WTC11 (cell line): ENCODE data around the gene HOXA13. TPM values are rescaled to one million over a fixed set of nuclear protein-coding genes. Genes with fewer than 3 reads are reported as not detected.

Source experiments
- ATAC-seq: fragments of 200-7000 bp; cut with Tn5 transposase; 2 replicates; pipeline ENCODE4 v1.10.0; 2021; ENCODE audit warnings: mild to moderate bottlenecking, moderate library complexity
- CTCF ChIA-PET: fragments of 300-600 bp; sonication (Branson Sonifier 250); formaldehyde crosslinking; loops from one replicate; lab custom pipeline; 2021; ENCODE audit warnings: antibody characterized with exemption; lab: Charles Lee
- POLR2A ChIA-PET: fragments of 350-600 bp; sonication (Branson Sonifier 250); formaldehyde crosslinking; loops from one replicate; lab custom pipeline; 2021; ENCODE audit warnings: antibody characterized with exemption; lab: Charles Lee
- DNase-seq: peaks from one replicate; pipeline ENCODE4 v3.0.0; 2021; ENCODE audit warnings: low spot score
- H3K27ac Mint-ChIP-seq: 2 replicates; pipeline ENCODE4 v1.8.0; 2021; ENCODE audit warnings: mixed read lengths
- H3K27me3 Mint-ChIP-seq: 2 replicates; pipeline ENCODE4 v1.8.0; 2021; ENCODE audit warnings: low read depth, mild to moderate bottlenecking, moderate library complexity, mixed read lengths
- H3K36me3 Mint-ChIP-seq: 2 replicates; pipeline ENCODE4 v1.8.0; 2021; ENCODE audit warnings: mixed read lengths
- H3K4me1 Mint-ChIP-seq: 2 replicates; pipeline ENCODE4 v1.8.0; 2022; ENCODE audit warnings: mixed read lengths
- H3K4me3 Mint-ChIP-seq: 2 replicates; pipeline ENCODE4 v1.8.0; 2021; ENCODE audit warnings: mild to moderate bottlenecking, moderate library complexity, mixed read lengths
- H3K9me3 Mint-ChIP-seq: 2 replicates; pipeline ENCODE4 v1.8.0; 2021; ENCODE audit warnings: mixed read lengths
- ATF1 ChIP-seq: sonication (generic); formaldehyde crosslinking; IDR thresholded peaks from 2 replicates; pipeline ENCODE4 v1.8.1; 2023; ENCODE audit warnings: mild to moderate bottlenecking, moderate library complexity, missing genetic modification reagents
- ATF2 ChIP-seq: sonication (generic); formaldehyde crosslinking; IDR thresholded peaks from 2 replicates; pipeline ENCODE4 v1.8.1; 2022; ENCODE audit warnings: low read depth, missing genetic modification reagents, borderline replicate concordance
- CDX4 ChIP-seq: fragments of 250-450 bp; sonication (Bioruptor Pico); IDR thresholded peaks from 2 replicates; pipeline ENCODE4 v1.9.0; 2021; ENCODE audit warnings: moderate library complexity, mild to moderate bottlenecking, inconsistent platforms, borderline replicate concordance
- CTCF ChIP-seq: fragments of 200-600 bp; IDR thresholded peaks from 2 replicates; pipeline ENCODE4 v1.8.0; 2022; ENCODE audit warnings: antibody characterized with exemption
- ELF4 ChIP-seq: sonication (generic); formaldehyde crosslinking; IDR thresholded peaks from 2 replicates; pipeline ENCODE4 v1.8.1; 2022; ENCODE audit warnings: low read depth, mild to moderate bottlenecking, moderate library complexity, missing genetic modification reagents
- GTF2I ChIP-seq: fragments of 250-450 bp; sonication (Bioruptor Pico); conservative IDR thresholded peaks from 2 replicates; pipeline ENCODE4 v1.4.0; 2021; ENCODE audit warnings: mild to moderate bottlenecking
- IRF1 ChIP-seq: sonication (generic); formaldehyde crosslinking; IDR thresholded peaks from 2 replicates; pipeline ENCODE4 v1.8.0; 2023; ENCODE audit warnings: missing genetic modification reagents
- NR2C2 ChIP-seq: sonication (generic); formaldehyde crosslinking; IDR thresholded peaks from 2 replicates; pipeline ENCODE4 v1.8.0; 2022; ENCODE audit warnings: mild to moderate bottlenecking, missing genetic modification reagents
- PRRX2 ChIP-seq: fragments of 250-450 bp; sonication (Bioruptor Pico); IDR thresholded peaks from 2 replicates; pipeline ENCODE4 v1.8.0; 2021; ENCODE audit warnings: mild to moderate bottlenecking
- SP1 ChIP-seq: sonication (generic); formaldehyde crosslinking; conservative IDR thresholded peaks from 2 replicates; pipeline ENCODE4 v1.8.1; 2022; ENCODE audit warnings: missing genetic modification reagents
- STAT6 ChIP-seq: sonication (generic); formaldehyde crosslinking; conservative IDR thresholded peaks from 2 replicates; pipeline ENCODE4 v1.8.1; 2023; ENCODE audit warnings: mild to moderate bottlenecking, low read depth, missing genetic modification reagents, moderate library complexity
- ZBTB21 ChIP-seq: sonication (generic); formaldehyde crosslinking; IDR thresholded peaks from 2 replicates; pipeline ENCODE4 v1.8.1; 2023; ENCODE audit warnings: mild to moderate bottlenecking, missing genetic modification reagents, borderline replicate concordance
- ZMAT4 ChIP-seq: fragments of 250-450 bp; sonication (Bioruptor Pico); IDR thresholded peaks from 2 replicates; pipeline ENCODE4 v1.9.0; 2021; ENCODE audit warnings: mild to moderate bottlenecking
- ZNF121 ChIP-seq: sonication (generic); formaldehyde crosslinking; IDR thresholded peaks from 2 replicates; pipeline ENCODE4 v1.8.0; 2023; ENCODE audit warnings: missing genetic modification reagents
- ZNF138 ChIP-seq: sonication (generic); formaldehyde crosslinking; conservative IDR thresholded peaks from 2 replicates; pipeline ENCODE4 v1.8.1; 2022; ENCODE audit warnings: mild to moderate bottlenecking, moderate library complexity, missing genetic modification reagents
- ZNF317 ChIP-seq: sonication (generic); formaldehyde crosslinking; IDR thresholded peaks from 2 replicates; pipeline ENCODE4 v1.8.1; 2023; ENCODE audit warnings: low read depth, mild to moderate bottlenecking, moderate library complexity, missing genetic modification reagents, borderline replicate concordance
- ZNF416 ChIP-seq: fragments of 250-450 bp; sonication (Bioruptor Pico); IDR thresholded peaks from 2 replicates; pipeline ENCODE4 v1.9.0; 2021; ENCODE audit warnings: mild to moderate bottlenecking, inconsistent platforms
- ZNF423 ChIP-seq: fragments of 250-450 bp; sonication (Bioruptor Pico); IDR thresholded peaks from 2 replicates; pipeline ENCODE4 v2.1.2; 2022; ENCODE audit warnings: mild to moderate bottlenecking, moderate library complexity
- ZNF532 ChIP-seq: fragments of 250-450 bp; sonication (Bioruptor Pico); IDR thresholded peaks from 2 replicates; pipeline ENCODE4 v1.9.0; 2021; ENCODE audit warnings: mild to moderate bottlenecking, borderline replicate concordance
- total RNA-seq: library from RNA; stranded (reverse); gene quantifications from 3 replicates; pipeline ENCODE4 v1.2.3, GENCODE V29; 2021

Gene HOXA13
- total RNA-seq, 1 experiment from 2014 or later: not detected

GRCh38 chr7:27210441-27211083 is 10.7 kb upstream of the HOXA13 start (continued):
- TF ChIP-seq ZNF423 (CRISPR knock-in tag) (no peak), ZNF532 (CRISPR knock-in tag) (no peak), ZNF138 (CRISPR knock-in tag) (no peak), CTCF (peak; percentile 68), ELF4 (CRISPR knock-in tag) (no peak), ZNF121 (no peak)
- TF ChIP-seq, all 79 proteins: peak for 2

GRCh38 chr7:27209933-27210440 is 10.1 kb upstream of the HOXA13 start:
- Mint-ChIP-seq H3K27ac (no peak overlapping the region), H3K4me3 (no peak overlapping the region), H3K9me3 (no peaks in the 10 kb centered on the region), H3K36me3 (no peaks in the 10 kb centered on the region), H3K27me3 (peaks cover 100% of the 10 kb centered on the region), H3K4me1 (peaks cover 31% of the 10 kb centered on the region)
- POLR2A ChIA-PET: no interaction called here
- DNase-seq: no peak
- TF ChIP-seq ZNF317 (CRISPR knock-in tag) (no peak), NR2C2 (CRISPR knock-in tag) (no peak), PRRX2 (CRISPR knock-in tag) (no peak), ZBTB21 (CRISPR knock-in tag) (no peak), ZNF416 (no peak)
- CTCF ChIA-PET: interaction anchor here (1.0 to 3.5 kb wide), 13 partner anchors 11 to 564 kb away, joined by 3 to 23 read pairs (median 6); partner anchors contain the start of gene HOXA13
- ATAC-seq: no peak; the same call in 1 of the 2 replicates

GRCh38 chr7:27208998-27209397 is 9.1 kb upstream of the HOXA13 start:
- ChIA-PET CTCF (interaction anchor here (0.7 to 3.5 kb wide), 10 partner anchors 10 to 811 kb away, joined by 3 to 23 read pairs (median 6); partner anchors contain the start of gene HOXA13), POLR2A (no interaction called here)
- no peaks in the 10 kb centered on the region for H3K36me3 Mint-ChIP-seq
- H3K27me3 Mint-ChIP-seq: peaks cover 100% of the 10 kb centered on the region
- H3K4me1 Mint-ChIP-seq: peaks cover 25% of the 10 kb centered on the region
- H3K4me3 Mint-ChIP-seq: no peak overlapping the region
- no peak overlapping the region for H3K27ac Mint-ChIP-seq
- DNase-seq: no peak
- no peaks in the 10 kb centered on the region for H3K9me3 Mint-ChIP-seq
- no peak for ATAC-seq
- TF ChIP-seq GTF2I: no peak
- TF ChIP-seq ZMAT4 (CRISPR knock-in tag): no peak
- TF ChIP-seq CDX4: no peak
- no peak for TF ChIP-seq ATF1 (CRISPR knock-in tag)
- no peak for TF ChIP-seq ATF2 (CRISPR knock-in tag)
- no peak for TF ChIP-seq STAT6 (CRISPR knock-in tag)
- TF ChIP-seq SP1 (CRISPR knock-in tag): no peak
- no peak for TF ChIP-seq ZNF317 (CRISPR knock-in tag)
- TF ChIP-seq IRF1 (CRISPR knock-in tag): no peak
